NCI-H2029 treated with DMSO at 0.1 percent for 48 hours (cell line): ENCODE measurements around the gene XIRP1.
"Not testable (repeated sequence)": the region's sequence is repeated elsewhere in the genome, so short reads cannot be mapped to it uniquely, and the experiment has no call there.

Experiments used
- DNase-seq: peaks from one replicate; lab custom pipeline; 2025; lab: John Stamatoyannopoulos, UW

The XIRP1 gene, protein sequence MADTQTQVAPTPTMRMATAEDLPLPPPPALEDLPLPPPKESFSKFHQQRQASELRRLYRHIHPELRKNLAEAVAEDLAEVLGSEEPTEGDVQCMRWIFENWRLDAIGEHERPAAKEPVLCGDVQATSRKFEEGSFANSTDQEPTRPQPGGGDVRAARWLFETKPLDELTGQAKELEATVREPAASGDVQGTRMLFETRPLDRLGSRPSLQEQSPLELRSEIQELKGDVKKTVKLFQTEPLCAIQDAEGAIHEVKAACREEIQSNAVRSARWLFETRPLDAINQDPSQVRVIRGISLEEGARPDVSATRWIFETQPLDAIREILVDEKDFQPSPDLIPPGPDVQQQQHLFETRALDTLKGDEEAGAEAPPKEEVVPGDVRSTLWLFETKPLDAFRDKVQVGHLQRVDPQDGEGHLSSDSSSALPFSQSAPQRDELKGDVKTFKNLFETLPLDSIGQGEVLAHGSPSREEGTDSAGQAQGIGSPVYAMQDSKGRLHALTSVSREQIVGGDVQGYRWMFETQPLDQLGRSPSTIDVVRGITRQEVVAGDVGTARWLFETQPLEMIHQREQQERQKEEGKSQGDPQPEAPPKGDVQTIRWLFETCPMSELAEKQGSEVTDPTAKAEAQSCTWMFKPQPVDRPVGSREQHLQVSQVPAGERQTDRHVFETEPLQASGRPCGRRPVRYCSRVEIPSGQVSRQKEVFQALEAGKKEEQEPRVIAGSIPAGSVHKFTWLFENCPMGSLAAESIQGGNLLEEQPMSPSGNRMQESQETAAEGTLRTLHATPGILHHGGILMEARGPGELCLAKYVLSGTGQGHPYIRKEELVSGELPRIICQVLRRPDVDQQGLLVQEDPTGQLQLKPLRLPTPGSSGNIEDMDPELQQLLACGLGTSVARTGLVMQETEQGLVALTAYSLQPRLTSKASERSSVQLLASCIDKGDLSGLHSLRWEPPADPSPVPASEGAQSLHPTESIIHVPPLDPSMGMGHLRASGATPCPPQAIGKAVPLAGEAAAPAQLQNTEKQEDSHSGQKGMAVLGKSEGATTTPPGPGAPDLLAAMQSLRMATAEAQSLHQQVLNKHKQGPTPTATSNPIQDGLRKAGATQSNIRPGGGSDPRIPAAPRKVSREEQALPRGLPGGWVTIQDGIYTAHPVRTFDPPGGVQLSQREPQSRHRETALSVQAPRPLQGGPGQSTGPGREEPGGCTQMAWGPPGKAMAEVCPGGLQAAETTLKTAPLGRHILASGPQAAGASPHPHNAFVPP (N-terminal part only)

DNA sequence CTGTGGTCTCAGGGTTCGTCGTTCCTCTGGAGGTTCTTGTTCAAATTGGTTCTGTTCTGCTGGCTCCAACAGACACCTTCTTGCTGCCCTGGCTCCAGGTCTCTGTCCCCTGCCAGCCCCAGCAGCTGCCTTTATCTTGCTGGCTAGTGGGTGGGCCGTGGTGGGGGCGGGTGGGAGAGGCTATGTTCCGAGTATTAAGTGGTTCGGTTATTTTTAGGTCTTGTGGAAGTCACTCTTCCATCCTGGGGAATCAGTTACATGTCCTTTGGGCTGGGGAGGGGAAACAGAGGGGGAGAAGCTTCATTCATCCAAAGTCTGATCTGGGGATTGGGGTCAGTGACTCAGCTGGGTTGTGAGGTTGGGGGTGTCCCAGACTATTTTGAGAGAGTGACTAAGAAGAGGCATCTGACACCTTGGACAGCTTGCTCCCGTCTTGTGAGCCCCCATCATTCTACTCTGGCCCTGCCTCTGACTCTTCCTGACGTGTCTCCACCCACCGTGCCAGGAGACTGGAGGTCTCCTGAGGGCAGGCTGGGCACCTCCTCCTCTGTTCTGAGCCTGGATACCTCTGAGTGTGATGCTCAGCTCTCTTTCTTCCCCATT lies at the start of gene XIRP1:
XIRP1 (minus strand) TSS at position 106 of the 603 bp plus-strand sequence. CDS start 3,150 bp downstream, outside the sequence.
- no peak for DNase-seq

DNA sequence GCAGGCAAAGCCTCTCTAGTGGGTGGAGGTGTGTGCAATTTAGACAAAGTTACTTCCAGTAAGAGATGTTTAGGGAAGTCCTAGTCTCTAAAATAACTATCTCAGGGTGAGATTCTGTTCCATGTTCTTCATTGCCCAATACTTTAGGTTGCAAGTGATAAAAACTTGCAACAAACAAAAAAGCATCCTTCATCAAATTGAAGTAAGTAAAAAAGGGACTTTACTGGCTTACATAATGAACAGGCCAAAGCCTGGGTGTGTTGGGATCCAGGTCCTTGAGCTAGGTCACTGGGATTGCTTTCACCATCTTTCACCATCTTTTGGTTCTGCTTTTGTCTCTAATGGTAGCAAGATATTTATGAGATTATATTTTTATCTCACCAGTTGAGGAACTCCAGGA lies 49.2 kb upstream of the XIRP1 start:
- DNase-seq: no peak

DNA sequence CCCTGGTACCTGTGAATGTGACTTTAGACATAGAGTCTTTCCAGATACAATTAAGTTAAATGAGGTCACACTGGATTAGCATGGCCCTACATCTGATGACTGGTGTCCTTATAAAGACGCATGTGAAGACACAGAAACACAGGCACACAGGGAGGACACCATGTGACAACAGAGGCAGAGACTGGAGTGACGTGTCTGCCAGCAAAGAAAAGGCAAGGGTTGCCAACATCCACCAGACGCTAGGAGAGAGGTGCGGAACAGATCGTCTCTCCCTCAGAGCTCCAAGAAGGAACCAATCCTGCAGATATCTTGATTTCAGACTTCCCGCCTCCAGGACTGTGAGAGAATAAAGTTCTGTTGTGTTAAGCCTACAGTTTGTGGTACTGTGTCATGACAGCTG lies 44.6 kb upstream of the XIRP1 start:
- no peak for DNase-seq

DNA sequence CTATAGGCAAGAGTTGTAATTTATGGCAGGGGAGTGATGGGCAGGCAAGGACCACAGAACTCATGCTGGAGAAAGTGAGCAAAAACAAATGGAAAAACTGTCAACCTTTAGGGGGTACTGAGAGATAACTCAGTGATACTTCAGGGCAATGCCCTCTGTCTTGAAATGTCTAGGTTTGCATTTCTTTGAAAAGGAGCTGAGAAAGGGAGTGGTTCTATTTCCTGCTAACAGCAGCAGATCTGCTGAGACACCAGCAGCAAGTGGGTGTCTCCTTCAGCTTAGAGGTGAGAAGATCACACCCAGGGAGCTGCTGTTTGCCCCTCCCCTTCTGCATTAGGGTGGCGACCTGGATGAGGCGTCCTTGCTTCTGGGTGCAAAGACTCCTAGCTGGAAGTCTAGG lies 42.3 kb upstream of the XIRP1 start:
- DNase-seq: no peak

DNA sequence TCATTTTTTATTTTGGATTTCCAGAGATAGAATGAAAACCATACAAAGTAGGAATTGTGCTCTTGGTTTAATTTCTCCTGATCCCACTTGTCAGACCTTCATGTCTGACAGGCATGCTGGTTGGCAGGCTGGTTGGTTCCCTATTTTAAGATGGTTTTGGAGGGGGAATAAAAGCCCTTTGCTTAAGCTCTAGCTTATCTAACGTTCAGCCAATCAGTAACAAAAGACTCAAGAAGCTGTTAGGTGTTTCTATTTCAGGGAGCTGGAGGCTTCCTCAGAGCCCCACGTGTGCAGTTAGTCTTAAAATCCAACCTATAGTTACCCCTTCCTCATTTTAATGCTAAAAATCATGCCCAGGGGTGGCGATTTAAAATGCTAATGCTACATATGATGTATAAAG lies 40.5 kb upstream of the XIRP1 start:
- DNase-seq: no peak

DNA sequence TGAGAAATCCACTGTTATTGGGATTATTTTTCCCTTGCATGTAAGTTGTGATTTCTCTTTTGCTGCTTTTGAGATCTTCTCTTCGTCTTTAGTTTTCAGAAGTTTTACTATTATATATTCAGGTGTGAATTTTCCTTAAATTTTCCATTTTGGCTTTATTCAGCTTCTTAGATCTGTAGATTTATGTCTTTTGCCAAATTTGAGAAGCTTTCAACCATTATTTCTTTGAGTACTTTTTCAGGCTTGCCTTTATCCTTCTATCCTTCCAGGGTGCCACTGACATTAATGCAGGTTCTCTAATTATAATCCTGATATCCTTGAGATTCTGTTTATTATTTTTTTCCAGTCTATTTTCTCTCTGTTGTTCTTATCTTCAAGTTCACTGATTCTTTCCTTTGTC lies 38.1 kb upstream of the XIRP1 start:
- no peak for DNase-seq

DNA sequence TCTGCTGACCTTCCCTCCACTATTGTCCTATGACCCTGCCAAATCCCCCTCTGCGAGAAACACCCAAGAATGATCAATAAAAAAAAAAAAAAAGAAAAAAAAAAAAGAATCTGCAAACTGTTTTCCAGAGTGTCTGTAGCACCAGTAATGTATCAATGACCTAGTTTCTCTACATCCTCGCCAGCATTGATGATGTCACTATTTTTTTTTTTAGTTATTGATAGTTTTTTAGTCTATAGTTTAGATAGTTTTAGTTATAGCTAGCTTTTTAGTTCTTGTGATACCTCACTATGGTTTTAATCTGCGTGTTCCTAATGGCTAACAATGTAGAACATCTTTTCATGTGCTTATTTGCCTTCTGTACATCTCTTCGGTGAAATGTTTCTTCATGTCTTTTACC lies 36.1 kb upstream of the XIRP1 start:
- no peak for DNase-seq

DNA sequence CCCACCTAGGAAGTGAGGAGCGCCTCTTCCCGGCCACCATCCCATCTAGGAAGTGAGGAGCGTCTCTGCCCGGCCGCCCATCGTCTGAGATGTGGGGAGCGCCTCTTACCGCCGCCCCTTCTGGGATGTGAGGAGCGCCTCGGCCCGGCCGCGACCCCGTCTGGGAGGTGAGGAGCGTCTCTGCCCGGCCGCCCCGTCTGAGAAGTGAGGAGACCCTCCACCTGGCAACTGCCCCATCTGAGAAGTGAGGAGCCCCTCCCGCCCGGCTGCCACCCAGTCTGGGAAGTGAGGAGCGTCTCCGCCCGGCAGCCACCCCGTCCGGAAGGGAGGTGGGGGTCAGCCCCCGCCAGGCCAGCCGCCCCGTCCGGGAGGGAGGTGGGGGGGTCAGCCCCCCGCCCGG lies 35.2 kb upstream of the XIRP1 start:
- DNase-seq: not testable (repeated sequence)

DNA sequence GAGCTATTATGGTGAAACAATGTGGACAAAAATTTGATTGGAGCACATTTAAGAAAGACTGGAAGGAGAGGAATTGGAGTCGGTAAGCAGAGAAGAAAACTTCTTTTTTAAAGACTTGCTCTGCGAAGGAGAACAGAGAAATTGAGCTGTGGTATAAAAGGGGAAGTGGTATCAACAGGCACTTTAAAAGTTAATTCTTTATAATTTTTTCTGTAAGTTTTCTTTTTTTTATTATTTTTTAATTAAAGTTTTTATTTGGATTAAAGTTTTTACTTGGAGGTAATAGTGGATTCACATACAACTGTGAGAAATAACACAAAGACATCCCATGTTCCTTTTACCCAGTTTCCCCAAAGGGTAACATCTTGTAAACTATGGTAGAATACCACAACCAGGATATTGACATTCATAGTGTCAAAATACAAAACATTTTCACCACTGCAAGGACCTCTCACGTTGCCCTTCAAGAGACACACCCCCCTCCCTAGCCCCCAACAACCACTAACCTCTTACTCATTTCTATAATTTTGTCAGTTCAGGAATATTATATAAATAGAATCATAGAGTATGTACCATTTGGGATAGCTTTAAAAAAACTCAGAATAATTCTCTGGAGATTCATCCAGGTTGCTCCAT lies 33.8 kb upstream of the XIRP1 start:
- no peak for DNase-seq

DNA sequence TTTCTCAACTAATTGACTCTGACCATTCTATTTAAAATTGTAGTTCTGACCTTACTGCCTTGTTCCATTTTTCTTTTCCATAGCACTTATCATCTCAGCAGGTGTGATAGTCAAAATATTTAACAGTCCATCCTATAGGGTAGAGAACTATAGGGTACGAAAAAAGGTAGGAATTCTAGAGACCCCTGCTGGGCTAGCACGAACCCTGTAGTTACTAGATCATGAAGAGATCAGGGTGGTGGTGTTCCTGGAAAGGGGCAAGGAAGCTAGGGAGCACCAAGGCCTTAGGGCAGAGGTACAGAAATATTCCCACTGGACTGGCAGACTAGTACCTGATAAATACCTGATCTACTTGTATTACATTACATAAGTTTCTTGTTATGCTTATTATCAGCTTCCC lies 31.9 kb upstream of the XIRP1 start:
- DNase-seq: no peak

DNA sequence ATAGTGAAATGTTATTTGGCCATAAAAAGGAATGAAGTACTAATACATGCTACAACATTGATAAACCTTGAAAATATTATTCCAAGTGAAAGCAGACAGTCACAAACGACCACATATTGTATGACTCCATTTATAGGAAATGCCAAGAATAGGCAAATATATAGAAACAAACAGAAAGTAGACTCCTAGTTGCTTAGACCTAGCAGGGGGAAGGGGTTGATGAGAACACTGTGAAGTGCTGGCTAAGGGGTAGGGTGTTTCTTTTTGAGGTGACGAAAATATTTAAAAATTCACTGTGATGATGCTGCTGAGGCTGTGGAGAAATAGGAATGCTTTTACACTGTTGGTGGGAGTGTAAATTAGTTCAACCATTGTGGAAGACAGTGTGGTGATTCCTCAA lies 30.5 kb upstream of the XIRP1 start:
- no peak for DNase-seq

DNA sequence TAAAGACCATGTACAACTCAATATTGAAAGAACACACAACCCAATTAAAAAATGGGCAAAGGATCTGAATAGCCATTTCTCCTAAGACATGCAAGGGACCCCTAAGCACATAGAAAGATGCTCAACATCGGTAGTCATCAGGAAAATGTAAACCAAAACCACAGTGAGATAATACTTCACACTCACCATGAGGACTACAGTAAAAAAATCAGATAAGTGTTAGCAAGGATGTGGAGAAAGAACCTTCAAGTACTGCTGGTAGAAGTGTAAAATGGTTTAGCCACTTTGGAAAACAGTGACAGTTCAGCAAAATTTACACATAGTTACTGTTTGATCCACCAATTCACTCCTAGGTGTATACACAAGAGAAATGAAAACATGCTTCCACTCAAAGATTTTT lies 30.1 kb upstream of the XIRP1 start:
- DNase-seq: no peak

DNA sequence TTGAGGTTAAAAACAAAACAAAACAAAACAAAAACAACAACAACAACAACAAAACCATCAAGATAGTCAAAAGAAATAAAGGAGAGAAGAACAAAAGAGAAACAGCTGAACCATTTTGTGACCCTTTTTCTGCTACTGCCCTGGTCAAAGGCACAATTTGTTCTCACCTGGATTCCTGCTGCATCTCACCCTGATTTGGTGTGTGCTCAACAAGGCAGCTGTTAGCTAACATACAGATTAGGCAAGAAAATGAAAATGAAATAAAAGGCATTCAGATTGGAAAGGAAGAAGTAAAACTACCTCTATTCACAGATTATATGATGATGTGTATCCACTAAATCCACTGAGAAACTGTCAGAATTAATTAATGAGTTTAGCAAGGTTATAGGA lies 28.7 kb upstream of the XIRP1 start:
- DNase-seq: no peak

DNA sequence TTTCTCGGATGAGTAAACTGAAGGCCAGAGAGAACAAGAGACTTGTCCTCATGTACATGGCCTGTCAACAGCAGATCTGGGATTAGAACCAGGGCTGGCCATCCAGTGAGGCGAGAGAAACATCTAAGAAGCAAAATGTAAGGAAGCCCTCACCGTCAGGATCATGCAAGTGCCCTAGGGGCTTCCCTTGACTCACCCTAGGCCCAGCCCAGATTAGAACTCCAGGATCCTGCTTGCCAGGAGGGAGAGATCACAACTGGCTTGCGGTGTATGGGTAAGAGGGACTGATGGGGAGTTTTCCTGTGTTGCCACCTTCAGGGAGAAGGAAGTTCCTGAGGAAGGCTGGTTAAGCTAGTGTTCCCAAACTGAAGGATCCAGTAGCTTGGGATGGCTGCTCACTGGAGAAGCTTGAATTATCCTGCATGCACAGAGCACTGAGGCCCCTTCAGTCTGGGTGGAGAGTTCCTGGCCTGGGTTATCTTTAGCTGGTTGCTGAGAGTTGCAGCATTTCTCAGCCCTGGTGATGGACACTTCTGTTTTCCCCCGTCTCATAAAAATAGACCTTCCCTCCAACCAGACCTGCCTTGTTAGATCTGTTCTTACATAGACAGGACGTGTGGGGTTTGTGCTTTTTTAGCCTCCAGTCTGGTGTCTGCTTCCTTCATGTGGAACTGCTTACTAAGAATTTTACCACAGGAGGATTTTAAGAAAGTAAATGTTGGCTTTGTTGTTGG lies 28.2 kb upstream of the XIRP1 start:
- DNase-seq: no peak

DNA sequence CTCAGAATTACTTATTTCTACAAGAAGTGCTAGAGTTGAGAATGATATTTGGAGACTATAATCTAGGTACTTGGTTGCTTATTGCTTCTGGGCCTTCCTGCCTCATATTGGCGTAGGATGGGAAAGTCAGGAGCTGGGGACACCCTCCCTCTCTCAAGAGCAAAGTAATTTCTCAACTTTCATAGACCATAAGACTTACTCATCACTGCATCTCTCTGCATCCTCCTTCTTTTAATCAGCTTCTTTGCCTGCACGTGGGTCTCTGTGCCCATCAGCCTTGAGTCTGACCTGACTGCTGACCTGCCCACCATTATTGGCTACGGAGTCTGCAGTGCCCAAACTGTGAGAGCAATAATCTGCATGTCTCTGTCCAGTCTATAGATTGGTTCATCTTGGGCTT lies 27.3 kb upstream of the XIRP1 start:
- DNase-seq: no peak

DNA sequence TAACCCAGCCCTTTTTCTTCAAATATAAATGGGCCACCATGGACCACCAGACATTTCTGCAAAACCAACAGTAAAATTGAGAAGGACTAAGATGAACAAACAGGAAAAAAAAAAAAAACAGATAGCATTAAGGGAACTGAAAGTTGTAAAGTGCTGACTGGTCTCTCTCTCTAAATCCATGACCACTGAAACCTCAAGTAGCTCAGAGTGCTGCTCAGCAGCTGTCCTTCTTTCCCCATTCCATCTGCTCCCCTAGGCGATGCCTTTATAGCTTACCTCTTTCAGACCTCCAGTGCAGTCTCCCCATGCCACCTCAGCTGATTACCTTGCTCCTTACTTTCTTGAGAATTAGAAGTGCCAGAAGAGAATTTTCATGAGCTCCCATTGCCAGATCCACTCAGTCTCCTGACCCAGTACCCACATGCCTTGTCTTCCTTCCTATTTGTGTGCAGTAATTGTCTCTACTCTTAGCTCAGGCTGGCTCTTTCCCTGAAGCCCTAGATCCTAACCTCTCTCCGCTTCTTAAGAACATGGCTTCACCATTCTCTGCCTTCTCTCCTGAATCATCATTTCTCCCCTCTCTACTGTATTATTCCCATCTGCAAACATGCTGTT lies 23.9 kb upstream of the XIRP1 start:
- no peak for DNase-seq

DNA sequence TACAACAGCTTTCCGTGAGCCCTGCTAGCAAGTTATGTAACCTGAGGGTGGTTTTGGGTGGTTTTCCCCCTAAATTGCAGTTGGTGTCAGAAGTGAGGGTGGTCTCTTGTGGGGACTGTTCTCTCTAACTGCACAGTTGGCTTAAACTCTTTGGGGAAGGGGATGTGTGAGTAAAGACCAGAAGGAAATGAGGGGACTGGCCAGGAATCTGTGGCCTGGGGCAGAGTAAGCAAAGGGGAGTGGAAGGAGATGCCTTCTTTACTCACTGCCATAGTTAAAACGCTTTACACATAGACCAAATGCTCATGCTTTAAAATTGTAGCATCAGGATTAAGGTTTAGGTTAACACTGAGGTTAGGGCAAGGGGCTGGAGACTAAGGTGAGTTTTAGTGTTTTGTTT lies 21.2 kb upstream of the XIRP1 start:
- DNase-seq: no peak

DNA sequence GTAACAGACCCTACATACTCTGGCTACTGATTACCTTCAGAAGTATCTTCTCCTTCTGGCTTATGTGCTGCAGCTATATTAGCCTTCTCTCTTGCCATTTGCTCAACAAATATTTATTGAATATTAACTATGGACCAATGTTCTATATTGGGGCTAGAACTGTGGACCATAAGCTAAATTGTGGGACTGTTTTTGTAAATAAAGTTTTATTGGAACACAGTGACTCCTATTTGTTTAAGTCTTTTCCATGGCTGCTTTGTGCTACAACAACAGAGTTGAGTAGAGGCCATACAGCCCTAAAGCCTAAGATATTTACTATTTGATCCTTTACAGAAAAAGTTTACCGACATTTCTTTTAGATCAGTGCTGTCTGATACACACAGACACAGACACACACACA lies 20.3 kb upstream of the XIRP1 start:
- no peak for DNase-seq

DNA sequence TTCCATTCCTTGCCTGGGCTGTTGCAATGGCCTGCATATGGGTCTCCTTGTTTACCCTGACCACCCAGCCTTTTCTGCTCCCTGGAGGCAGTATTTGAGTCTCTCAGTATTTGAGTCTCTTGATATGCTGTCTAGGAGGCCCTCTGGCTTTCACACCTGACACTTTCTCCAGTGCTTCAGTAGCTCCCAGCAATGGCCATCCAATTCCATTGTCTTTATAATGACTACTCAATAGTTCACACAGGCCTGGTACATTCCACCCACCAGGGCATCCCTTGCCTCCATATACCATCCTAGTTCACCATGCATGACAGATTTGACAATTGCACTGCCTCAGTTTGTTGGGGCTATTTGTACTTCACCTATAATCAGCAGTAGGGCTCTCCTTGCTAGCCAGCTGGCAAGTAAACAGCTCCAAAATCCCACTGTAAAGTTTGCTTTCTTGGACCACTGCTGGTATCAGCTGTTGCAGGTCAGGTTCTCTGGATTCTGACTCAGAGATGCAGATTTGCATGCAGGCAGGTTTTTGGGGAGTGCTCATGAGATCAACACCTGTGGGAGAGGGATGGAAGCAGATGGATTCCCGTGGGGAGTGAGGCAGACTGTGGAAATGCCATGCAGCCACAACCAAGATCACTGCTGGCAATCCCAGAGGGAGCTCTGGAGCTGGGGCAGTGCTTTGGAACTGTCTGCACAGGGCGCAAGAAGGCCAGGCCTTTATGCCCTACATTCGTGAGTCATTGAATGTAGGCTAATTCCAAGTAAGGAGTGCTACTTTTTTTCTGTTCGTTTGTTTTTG lies 19.1 kb upstream of the XIRP1 start:
- DNase-seq: no peak

DNA sequence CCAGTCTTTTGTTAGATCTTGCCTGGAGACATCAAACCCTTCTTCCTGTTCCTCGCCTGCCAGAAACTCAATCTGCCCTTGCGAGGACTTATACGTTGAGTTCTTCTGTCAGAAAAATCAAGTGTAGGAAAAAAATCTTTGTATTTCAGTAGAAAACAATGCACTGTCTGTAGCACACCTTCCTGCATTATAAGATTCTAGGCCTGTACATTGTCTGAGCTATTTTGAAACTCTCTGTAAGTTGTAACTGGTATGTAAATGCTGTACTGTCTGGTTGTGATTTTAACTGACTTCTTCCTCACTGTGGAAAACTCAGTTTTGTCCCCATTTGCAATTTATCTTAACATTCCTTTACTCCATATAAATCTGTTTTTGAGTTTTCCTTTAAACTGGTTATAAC lies 17.7 kb upstream of the XIRP1 start:
- DNase-seq: no peak
